ENCODE data around the gene MRM2.

MRM2 gene

GRCh38 chr7:2217716-2218443 lies 24.1 kb downstream of the MRM2 start:
- Histone ChIP-seq H3K27ac (no peak overlapping the region), H3K4me3 (no peak overlapping the region)
- TF ChIP-seq CTCF (IDR thresholded peaks at IDR 0.05): no peak
- DNase-seq (ENCODE audit: low spot score): no peak

- Histone ChIP-seq H3K27ac (no peak overlapping the region), H3K4me3 (no peak overlapping the region)
- no peak for TF ChIP-seq CTCF (IDR thresholded peaks at IDR 0.05)
- DNase-seq (ENCODE audit: low spot score): no peak
Measured at GRCh38 chr7:2217206-2217605, 24.8 kb downstream of the MRM2 start.

GRCh38 chr7:2215851-2216250 lies 26.2 kb downstream of the MRM2 start:
- Histone ChIP-seq H3K4me3 (no peak overlapping the region), H3K27ac (no peak overlapping the region)
- DNase-seq (ENCODE audit: low spot score): no peak
- TF ChIP-seq CTCF (IDR thresholded peaks at IDR 0.05): no peak

- no peak for TF ChIP-seq CTCF (IDR thresholded peaks at IDR 0.05)
- no peak for DNase-seq (ENCODE audit: low spot score)
- H3K4me3 ChIP-seq: no peak overlapping the region
- no peak overlapping the region for H3K27ac ChIP-seq
Measured at GRCh38 chr7:2214636-2215035, 27.4 kb downstream of the MRM2 start.

- no peak overlapping the region for H3K27ac ChIP-seq
- DNase-seq (ENCODE audit: low spot score): no peak
- no peak overlapping the region for H3K4me3 ChIP-seq
- TF ChIP-seq CTCF (IDR thresholded peaks at IDR 0.05): no peak
Measured at GRCh38 chr7:2213551-2214215, 28.3 kb downstream of the MRM2 start.

GRCh38 chr7:2212906-2213305 lies 29.1 kb downstream of the MRM2 start:
- no peak overlapping the region for H3K4me3 ChIP-seq
- no peak for DNase-seq (ENCODE audit: low spot score)
- TF ChIP-seq CTCF (IDR thresholded peaks at IDR 0.05): no peak
- no peak overlapping the region for H3K27ac ChIP-seq

- H3K27ac ChIP-seq: no peak overlapping the region
- no peak for DNase-seq (ENCODE audit: low spot score)
- no peak for TF ChIP-seq CTCF (IDR thresholded peaks at IDR 0.05)
- no peak overlapping the region for H3K4me3 ChIP-seq
Measured at GRCh38 chr7:2211926-2212325, 30.1 kb downstream of the MRM2 start.

Data from coronary artery (tissue), 2 donors.